HG03457 (cell line): ENCODE measurements around the gene EIF1.
"Not testable (repeated sequence)": the region's sequence is repeated elsewhere in the genome, so short reads cannot be mapped to it uniquely, and the experiment has no call there.

Experiments used
- ATAC-seq: cut with Tn5 transposase; IDR thresholded peaks from one replicate; pipeline ENCODE4 v1.9.1; 2021; ENCODE audit warnings: moderate number of reproducible peaks; ENCODE audit not compliant: unreplicated experiment

EIF1 gene

GRCh38 chr17:41655611-41656111 lies 33.0 kb upstream of the EIF1 start:
- no peak for ATAC-seq

GRCh38 chr17:41656249-41657023 lies 32.2 kb upstream of the EIF1 start:
- no peak for ATAC-seq

DNA sequence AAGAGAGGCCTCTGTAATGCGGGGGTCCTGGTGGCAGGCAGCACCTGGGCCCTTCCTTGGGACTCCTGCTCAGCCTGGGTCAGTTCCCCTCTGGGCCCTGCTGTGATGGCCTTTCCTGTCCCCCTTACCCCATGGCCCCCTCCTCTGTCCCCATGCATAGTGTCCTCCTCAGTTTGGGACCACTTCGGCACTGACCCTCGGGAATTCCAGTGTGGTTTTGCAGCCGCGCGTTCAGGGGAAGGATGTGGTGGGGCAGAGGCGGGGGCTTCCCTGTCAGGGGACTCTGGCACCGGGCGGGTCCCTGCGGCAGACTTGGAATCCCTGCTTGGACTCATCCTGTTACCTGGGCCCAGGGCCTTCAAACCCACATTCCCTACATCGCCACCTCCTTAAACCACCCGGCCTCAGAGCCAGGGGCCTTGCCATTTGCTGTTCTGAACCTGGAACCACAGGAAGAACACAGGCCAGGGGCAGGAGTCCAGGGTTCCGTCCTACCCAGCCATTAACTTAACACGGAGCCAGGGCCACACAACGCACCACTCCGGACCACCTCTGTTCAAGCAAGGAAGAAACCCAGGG lies 31.4 kb upstream of the EIF1 start:
- no peak for ATAC-seq

GRCh38 chr17:41657936-41658335 lies 30.7 kb upstream of the EIF1 start:
- no peak for ATAC-seq

- no peak for ATAC-seq
Observed at GRCh38 chr17:41658846-41659245, 29.8 kb upstream of the EIF1 start.

- ATAC-seq: no peak
Observed at GRCh38 chr17:41659427-41660212, 29.1 kb upstream of the EIF1 start.

GRCh38 chr17:41660221-41660711 lies 28.4 kb upstream of the EIF1 start:
- ATAC-seq: no peak

DNA sequence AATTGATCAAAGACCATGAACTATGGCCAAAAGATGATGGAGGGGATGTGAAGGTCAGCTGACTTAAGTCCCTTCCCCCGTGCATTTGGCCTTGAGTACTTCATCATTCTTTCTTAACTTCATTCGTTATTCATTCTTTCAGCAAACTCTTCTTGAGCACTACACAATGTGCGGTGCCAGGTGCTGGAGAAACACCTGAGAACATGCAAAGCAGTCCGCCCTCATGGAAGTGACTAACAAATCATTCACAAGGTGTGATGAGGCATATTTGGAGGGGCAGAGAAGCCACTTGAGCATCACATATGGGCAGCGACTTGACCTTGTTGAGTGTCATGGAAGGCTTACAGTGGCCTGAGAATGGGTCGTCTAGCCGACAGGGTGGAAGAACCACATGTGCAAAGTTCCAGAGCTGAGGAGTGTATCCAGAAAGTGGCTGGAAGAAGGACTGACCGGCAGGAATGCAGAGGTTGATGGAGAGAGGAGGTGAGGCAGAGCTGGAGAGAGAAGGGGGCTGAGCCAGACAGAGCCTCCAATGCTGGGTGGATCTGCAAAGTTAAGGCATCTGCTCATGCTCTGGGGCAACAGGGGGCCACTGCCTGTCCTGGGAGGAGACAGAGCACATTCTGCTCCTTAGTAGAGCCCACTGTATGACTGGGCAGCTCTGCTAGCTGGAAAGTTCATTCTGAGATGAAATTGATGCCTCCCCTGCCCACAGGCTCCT lies 25.1 kb upstream of the EIF1 start:
- ATAC-seq: no peak

DNA sequence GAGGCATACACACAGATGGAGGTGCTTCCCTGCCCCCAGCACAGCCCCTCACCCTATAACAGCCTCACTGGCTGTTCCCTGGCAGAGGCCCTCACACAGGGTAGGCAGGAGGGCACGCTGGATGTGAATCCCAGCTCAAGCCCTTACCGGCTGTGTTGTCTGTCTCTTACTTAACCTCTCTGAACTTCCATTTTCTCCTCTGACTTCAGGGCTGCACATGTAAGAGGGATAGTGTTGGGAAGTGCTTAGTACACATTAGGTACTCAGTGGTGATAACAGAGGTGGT lies 24.6 kb upstream of the EIF1 start:
- ATAC-seq: no peak

GRCh38 chr17:41664587-41665565 lies 23.8 kb upstream of the EIF1 start:
- ATAC-seq: no peak

GRCh38 chr17:41665566-41666236 lies 23.0 kb upstream of the EIF1 start:
- peak; percentile 48 for ATAC-seq

GRCh38 chr17:41666237-41666641 lies 22.4 kb upstream of the EIF1 start:
- ATAC-seq: peak; percentile 27

- ATAC-seq: no peak
Observed at GRCh38 chr17:41666708-41667279, 21.9 kb upstream of the EIF1 start.

DNA sequence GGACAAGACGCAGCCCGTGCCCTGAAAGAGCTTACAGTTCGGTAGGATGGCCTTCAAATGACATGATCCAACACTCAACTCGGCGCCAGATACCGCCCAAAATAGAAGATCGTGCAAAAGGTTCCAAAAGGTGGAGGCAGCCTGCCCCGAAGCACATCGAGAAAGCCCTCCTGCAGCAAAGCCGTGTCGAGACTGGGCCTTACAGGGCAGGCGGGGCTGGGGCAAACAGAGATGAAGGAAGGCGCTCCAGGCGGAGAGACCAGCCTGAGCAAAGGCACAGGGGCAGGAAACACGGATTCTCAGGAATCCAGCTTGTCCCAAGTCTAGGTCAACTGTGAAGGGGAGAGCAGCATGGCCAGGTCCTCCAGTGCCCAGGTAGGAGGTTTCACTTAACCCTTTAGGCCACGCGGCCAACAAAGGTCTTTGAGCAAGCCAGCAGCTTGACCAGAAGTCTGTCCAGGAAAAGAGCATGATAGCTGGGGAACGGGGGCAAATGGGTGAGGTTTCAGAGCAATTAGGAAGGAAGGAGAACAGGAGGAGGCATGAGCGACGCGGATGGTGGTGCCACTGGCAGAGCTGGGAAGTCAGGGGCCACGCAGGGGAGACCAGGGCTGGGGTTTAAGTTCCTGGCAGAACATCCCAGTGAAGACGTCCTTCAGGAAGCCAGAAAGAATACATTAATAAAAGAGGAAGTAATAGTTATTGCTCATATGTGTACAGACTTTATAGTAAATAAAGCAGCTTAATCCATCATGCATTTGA lies 21.2 kb upstream of the EIF1 start:
- no peak for ATAC-seq

GRCh38 chr17:41672153-41672552 lies 16.5 kb upstream of the EIF1 start:
- no peak for ATAC-seq

- not testable (repeated sequence) for ATAC-seq
Observed at GRCh38 chr17:41675157-41676057, 13.3 kb upstream of the EIF1 start.

DNA sequence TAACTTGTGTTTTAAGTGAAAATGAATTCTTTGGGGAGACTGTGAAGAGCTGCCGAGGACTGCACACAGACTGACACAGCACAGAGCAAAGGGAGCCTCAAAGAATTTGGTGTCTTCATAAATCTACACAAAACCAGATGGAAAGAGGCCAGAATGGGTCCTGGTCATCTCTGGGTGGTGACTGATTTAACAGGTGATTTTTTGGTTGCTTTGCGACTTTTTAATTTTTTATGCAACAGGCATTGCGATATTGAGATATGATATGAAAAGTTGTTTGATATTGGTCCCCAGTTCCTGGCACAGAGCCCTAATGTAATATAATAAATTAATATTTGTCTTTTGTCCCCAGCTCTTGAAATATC lies 12.6 kb upstream of the EIF1 start:
- ATAC-seq: no peak
